CD4-positive, alpha-beta T cell treated with Interleukin-15 for 4 hours (primary cell): Measurements from ENCODE around the gene KCNMA1.
"Not testable (repeated sequence)": the region's sequence is repeated elsewhere in the genome, so short reads cannot be mapped to it uniquely, and the experiment has no call there.

Experiments
- DNase-seq: peaks from one replicate; pipeline ENCODE4 v3.0.0-alpha.2; 2020; ENCODE audit warnings: low spot score

The KCNMA1 gene

DNA sequence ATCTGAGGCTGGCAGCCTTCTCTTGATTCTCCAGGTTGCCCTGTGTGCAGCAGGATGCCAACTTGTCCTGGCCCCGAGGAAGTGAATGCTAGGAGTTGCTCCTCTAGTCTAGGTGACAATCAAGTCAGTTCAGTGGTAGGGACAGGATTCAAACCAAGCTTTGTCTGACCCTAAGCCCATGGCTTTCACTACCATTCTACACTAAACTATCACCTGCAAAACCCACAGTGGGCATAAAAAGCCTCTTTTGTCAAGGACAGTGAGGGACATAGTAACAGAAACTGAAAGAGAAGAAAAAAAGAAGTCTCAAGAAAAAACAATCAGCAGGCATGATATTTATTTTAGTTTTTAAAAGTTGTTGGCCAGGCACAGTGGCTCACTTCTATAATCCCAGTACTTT is 33.5 kb downstream of the KCNMA1 start:
- no peak for DNase-seq

DNA sequence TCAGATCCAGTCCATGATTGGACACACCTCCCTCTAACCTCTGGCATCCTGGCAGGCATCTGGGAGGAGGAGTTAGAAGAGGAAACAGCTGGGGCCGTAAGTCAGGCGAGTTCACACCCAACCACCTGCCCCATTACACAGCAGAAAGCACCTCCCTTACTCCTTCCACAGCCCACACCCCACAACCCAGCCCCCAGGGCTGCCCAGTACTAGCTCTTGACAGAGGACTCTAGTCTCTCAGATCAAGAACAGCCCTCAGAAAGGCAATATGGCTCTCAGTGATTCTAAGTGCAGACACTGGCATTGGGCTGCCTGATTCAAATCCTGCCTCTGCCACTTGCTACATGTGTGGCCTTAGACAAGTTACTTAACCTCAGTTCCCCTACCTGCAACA is 34.1 kb downstream of the KCNMA1 start:
- no peak for DNase-seq

DNA sequence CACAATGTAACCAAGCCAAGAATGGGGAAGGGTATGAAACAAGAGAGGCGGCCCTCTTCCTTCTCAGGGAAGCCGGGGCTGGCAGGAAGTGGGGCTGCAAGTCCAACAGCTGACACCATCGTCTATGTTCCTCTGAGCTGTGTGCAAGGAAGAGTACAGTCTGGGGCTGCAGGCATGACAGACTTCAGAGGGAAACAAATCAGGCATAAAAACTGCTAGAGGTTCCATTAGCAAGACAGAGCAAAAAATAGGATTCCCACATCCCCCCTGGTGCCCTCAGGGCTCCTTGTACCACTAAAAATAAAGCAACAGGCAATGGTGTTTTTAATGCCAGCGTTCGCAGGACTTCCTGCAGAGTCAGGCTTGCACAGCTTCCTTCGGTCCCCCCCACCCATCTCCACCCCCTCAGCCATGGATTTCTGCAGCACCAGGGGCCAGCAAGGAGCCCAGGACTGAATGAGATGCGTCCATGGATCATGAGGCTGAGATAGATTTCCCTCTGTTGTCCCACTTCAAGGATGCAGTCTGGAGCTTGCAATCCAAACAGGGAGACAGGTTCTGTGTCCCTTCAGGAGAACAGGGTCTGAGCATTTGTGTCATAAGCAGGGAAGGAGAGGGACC is 34.6 kb downstream of the KCNMA1 start:
- DNase-seq, result no peak

GRCh38 chr10:77602231-77602912 is 35.2 kb downstream of the KCNMA1 start:
- DNase-seq, result no peak

DNA sequence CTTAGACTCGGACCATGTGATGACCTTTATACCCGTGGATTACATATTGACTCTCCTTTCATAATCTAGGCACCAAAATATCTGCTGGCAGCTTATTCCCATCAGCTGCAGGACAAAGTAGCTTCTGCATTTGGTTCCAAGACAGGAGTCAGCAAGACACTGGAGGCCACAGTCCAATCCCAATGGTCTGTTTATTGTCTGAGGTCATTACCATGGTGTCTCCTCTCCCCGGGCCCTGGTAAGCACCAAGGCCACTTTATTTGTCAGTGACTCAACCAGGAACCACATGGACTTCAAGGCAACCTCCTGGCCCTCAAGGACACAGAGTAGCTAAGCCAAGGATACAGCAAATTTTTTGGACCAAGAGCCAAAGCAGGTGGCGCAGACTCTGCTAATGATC is 36.1 kb downstream of the KCNMA1 start:
- DNase-seq, result no peak

- DNase-seq, result no peak
These were observed 37.0 kb downstream of the KCNMA1 start for GRCh38 chr10:77600640-77601039.

GRCh38 chr10:77599651-77600050 is 38.0 kb downstream of the KCNMA1 start:
- DNase-seq, result no peak

GRCh38 chr10:77598606-77599005 is 39.0 kb downstream of the KCNMA1 start:
- DNase-seq, result no peak

GRCh38 chr10:77597560-77597959 is 40.0 kb downstream of the KCNMA1 start:
- DNase-seq, result no peak

DNA sequence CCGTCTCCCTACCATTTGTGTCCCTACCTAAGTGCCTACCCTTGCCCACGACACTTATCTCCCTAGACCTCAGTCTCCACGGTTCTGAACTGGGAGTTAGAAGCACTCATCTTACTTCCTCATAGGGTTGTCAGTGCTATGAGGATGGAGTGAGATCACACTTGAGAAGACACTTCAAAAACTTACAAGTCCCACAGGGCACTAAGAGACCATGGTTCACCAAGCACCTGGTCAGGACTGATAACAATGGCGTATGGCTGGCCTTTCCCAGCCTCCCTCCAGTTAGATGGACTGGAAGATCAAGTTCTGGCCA is 43.2 kb downstream of the KCNMA1 start:
- DNase-seq, result no peak

DNA sequence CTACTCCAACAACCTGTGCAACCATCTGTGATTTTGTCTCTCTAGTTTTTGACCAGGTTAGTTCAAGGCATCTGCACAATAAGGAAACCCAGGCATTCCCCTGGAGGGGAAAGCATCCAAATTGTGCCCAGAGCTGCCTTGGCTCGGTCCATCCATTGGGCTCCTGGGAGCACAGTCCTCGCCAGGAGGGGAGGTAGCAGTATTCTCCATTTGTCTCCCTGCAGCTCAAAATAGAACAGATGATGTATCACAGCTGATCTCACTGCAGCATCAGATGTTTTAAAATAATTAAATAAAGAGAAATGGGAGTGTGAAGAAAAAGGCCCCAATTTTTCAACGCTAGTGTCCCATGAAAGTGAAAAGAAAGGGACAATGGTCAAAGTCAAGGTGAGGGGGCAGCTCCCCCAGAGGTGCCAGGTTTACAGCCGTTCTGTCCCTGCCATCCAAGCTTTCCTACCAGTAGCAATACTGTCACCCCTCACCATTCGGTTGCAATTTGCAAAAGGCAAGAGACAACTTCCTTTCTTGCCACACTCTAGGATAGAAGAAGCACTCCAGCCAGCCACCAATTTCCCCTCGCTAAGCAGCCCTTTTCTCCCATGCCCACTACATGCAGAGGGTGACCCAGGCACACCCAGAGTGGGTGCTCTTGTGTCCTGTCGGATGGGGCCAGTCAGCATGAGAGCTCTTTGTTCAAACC is 43.7 kb downstream of the KCNMA1 start:
- DNase-seq, result no peak

DNA sequence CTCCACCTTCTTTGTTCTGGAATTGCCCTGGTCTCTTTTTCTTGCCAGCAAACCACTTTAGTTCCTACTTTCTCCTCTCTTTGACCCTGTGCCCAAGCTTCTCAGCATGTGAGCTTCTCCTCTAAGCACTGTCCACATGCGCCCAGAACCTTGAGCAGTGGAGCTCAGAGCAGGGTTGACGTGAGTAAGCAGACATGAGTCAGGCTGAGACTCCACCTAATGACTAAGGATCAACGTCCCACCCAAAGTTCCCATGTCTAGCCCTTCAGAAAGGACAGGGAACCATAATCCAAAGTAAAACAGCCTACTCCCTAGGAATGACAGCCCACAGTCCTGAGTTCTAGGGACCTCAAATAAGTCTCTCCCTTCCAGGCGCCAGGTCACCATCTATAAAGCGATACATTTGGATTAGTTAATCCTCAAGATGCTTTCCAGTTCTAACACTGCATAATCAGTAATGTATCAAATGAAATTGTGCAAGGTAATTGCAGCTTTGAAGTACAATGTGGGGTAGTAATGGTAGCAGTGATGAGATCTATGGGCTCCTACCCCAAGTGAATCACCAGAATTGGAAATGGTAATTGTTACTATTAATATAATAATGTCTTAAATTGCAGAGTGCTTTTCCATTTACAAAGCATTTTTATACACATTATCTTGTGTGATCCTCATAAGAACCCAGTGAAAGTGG is 44.5 kb downstream of the KCNMA1 start:
- no peak for DNase-seq

GRCh38 chr10:77592510-77592909 is 45.1 kb downstream of the KCNMA1 start:
- DNase-seq, result no peak

DNA sequence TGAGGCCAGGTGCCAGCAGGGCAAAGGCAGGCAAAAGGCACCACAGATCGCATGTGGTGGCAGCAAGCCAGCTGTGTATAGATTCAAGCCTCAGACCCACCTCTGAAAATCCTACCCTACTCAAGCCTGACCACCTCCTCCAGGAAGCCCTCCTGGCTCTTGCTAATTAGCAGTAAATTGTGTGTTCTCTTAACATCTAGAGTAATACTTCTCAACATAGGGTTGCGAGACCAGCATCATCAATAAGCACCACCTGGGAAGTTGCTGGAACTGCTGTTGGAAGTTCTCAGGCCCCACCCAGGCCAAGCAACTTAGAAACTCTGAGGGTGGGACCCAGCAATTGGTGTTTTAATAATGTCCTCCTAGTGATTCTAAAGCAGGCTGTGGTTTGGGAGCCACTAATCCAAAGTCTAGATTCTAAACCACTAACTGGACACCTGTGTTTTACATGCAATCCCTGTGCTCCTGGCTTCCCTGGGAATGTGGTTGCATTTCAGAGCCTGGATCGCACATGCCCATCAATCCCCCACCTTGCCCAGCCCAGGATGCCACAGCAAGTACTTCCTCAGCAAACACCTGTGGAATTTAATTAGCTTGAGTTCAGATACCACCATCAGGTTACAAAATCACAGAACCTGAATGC is 46.2 kb downstream of the KCNMA1 start:
- no peak for DNase-seq

DNA sequence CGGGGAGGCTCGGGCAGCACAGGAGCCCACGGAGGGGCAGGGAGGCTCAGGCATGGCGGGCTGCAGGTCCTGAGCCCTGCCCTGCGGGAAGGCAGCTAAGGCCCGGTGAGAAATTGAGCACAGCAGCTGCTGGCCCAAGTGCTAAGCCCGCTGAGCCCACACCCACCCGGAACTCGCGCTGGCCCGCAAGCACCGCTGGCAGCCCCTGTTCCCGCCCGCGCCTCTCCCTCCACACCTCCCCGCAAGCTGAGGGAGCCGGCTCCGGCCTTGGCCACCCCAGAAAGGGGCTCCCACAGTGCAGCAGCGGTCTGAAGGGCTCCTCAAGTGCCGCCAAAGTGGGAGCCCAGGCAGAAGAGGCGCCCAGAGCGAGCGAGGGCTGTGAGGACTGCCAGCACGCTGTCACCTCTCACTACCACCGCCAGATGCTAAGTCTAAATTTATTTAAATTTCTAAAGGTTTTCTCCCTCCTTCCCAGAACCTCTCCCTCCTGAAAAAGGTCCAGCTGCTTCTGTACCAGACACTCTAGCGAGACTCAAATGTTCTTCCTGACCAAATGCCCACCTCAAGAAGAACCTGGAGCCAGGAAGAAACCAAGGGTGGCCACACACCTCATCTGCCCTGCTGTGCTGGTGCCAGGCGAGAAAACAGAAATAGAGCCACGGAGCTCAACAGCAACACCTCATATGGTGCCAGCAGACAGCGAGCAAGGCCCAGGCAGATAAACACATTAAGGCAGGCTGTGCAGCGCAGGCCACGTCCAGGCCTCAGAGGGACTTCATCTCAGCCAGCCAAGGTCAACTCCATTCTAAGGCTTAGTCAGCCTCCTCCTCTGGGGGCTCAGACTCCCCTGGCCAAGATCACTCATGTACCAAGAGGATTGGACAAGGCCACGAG is 47.0 kb downstream of the KCNMA1 start:
- DNase-seq, result no peak

- not testable (repeated sequence) for DNase-seq
These were observed 47.9 kb downstream of the KCNMA1 start for GRCh38 chr10:77589703-77590102.

DNA sequence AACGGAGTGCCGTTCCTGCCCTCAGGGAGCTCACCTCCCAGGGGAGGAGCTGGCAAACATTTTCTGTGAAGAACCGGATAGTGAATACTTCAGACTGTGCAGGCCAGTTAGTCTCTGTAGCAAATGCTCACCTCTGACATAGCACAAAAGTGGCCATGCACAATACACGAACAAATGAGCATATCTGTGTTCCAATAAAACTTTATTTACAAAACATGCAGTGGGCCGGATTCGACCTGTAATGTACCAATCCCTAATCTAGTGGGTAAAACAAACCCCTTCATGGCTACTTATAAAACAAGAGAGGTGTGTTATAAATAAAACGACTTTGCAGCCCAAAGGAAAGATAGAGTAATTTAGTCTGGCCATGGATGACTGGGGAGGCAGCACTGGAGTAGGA is 48.7 kb downstream of the KCNMA1 start:
- no peak for DNase-seq

DNA sequence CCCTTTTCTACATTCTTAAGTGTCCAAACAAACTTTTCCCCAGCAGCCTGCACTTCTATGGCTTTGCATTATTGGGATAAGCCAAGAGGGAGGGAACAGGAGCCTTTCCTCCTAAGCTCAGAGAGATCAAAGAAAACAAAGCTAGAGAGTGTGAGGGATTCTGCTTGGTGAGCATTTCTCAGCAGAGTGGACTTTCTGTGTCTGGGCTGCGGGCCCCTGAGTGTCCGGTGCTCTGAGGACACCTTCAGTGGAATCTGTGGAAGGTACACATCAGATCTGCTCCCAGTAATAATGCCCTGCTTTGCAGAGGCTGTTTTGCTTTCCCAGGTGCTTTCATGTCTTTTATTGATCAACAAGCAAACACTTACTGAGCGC is 50.2 kb downstream of the KCNMA1 start:
- no peak for DNase-seq

- DNase-seq, result no peak
These were observed 50.7 kb downstream of the KCNMA1 start for GRCh38 chr10:77586719-77587415.

DNA sequence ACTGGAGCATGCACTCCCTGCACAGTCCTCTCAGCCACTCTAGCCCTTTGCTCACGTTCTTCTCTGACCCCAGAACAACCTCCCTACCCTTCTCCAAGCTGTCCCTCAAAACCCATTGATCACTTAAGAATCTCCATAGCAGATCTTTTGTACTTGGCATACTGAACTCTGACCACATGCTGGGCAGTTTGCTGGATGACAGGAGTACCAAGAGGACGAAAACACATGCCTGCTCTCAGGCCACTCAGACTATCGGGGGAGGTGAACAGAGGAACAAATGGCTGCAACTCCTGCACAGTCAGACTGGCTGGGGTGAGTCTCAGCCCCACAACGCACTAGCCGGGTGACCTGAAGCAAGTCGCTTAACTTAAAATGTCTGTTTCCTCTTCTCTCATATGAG is 52.7 kb downstream of the KCNMA1 start:
- DNase-seq, result no peak

GRCh38 chr10:77583527-77583926 is 54.1 kb downstream of the KCNMA1 start:
- DNase-seq, result no peak
